GM10248 (cell line): ENCODE data around the gene HP.
"Not testable (repeated sequence)": the region's sequence is repeated elsewhere in the genome, so short reads cannot be mapped to it uniquely, and the experiment has no call there.

Experiments used
- CTCF ChIA-PET: fragments of 300-600 bp; sonication (Branson Sonifier 250); formaldehyde crosslinking; extraction: SDS; loops from one replicate; lab custom pipeline; 2021; ENCODE audit warnings: antibody characterized with exemption; lab: Yijun Ruan, JAX
- POLR2A ChIA-PET: fragments of 350-650 bp; sonication (Branson Sonifier 250); formaldehyde crosslinking; extraction: SDS; loops from one replicate; lab custom pipeline; 2020; ENCODE audit warnings: antibody characterized with exemption; lab: Yijun Ruan, JAX
- DNase-seq: peaks from one replicate; pipeline ENCODE4 v3.0.0; 2012; ENCODE audit errors: extremely low spot score
- CTCF ChIP-seq: IDR thresholded peaks from 2 replicates; pipeline ENCODE4 v1.5.1; 2012; ENCODE audit warnings: mild to moderate bottlenecking, low read depth; ENCODE audit errors: extremely low read depth, missing control alignments, control extremely low read depth

The HP gene

GRCh38 chr16:72050769-72051464 lies 3.4 kb upstream of the HP start:
- ChIA-PET POLR2A (no interaction called here), CTCF (interaction anchor here (1.5 kb wide), 1 partner anchor 16 kb away, joined by 5 read pairs; no protein-coding TSS in a partner anchor)
- no peak for TF ChIP-seq CTCF
- no peak for DNase-seq

- CTCF ChIA-PET = interaction anchor here (1.5 kb wide), 1 partner anchor 15 kb away, joined by 5 read pairs; no protein-coding TSS in a partner anchor
- POLR2A ChIA-PET = no interaction called here
Observed at GRCh38 chr16:72051818-72052217, 2.5 kb upstream of the HP start.

GRCh38 chr16:72055911-72056310 lies 1.6 kb downstream of the HP start:
- ChIA-PET CTCF (no interaction called here), POLR2A (no interaction called here)
- TF ChIP-seq CTCF = no peak
- DNase-seq = no peak

More at GRCh38 chr16:72051818-72052217, 2.5 kb upstream of the HP start:
- TF ChIP-seq CTCF = no peak
- no peak for DNase-seq

GRCh38 chr16:72057313-72057712 lies 3.0 kb downstream of the HP start:
- DNase-seq, POLR2A ChIA-PET, CTCF ChIA-PET: not testable (repeated sequence)

GRCh38 chr16:72059060-72059459 lies 4.8 kb downstream of the HP start:
- POLR2A ChIA-PET, CTCF ChIA-PET, DNase-seq: not testable (repeated sequence)

- POLR2A ChIA-PET = no interaction called here
- no peak for TF ChIP-seq CTCF
- CTCF ChIA-PET = no interaction called here
- no peak for DNase-seq
Observed at GRCh38 chr16:72060405-72060804, 6.1 kb downstream of the HP start.

GRCh38 chr16:72061564-72061963 lies 7.3 kb downstream of the HP start:
- no peak for DNase-seq
- TF ChIP-seq CTCF = no peak
- POLR2A ChIA-PET = no interaction called here
- CTCF ChIA-PET = interaction anchor here (0.9 kb wide), 1 partner anchor 11 kb away, joined by 3 read pairs; no protein-coding TSS in a partner anchor
